ENCODE data around the gene HIGD1B. TPM values are rescaled to one million over a fixed set of nuclear protein-coding genes. Genes with fewer than 3 reads are reported as not detected.

Gene HIGD1B
- total RNA-seq, 4 donors from 2014 or later = 2.7 to 8.8 TPM; not detected in 2

GRCh38 chr17:44840936-44841335 is 6.7 kb upstream of the HIGD1B start:
- Histone ChIP-seq H3K27me3 (no peaks in the 10 kb centered on the region), H3K4me3 (no peak overlapping the region), H3K4me1 (no peaks in the 10 kb centered on the region), H3K27ac (no peak overlapping the region), H3K9me3 (no peaks in the 10 kb centered on the region), H3K36me3 (no peaks in the 10 kb centered on the region)
- TF ChIP-seq, protein P1, sequence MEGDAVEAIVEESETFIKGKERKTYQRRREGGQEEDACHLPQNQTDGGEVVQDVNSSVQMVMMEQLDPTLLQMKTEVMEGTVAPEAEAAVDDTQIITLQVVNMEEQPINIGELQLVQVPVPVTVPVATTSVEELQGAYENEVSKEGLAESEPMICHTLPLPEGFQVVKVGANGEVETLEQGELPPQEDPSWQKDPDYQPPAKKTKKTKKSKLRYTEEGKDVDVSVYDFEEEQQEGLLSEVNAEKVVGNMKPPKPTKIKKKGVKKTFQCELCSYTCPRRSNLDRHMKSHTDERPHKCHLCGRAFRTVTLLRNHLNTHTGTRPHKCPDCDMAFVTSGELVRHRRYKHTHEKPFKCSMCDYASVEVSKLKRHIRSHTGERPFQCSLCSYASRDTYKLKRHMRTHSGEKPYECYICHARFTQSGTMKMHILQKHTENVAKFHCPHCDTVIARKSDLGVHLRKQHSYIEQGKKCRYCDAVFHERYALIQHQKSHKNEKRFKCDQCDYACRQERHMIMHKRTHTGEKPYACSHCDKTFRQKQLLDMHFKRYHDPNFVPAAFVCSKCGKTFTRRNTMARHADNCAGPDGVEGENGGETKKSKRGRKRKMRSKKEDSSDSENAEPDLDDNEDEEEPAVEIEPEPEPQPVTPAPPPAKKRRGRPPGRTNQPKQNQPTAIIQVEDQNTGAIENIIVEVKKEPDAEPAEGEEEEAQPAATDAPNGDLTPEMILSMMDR (IDR thresholded peaks at IDR 0.05) = no peak
- TF ChIP-seq POLR2A (IDR thresholded peaks at IDR 0.05) = no peak
- no peak for DNase-seq
- intact Hi-C loops (cut with DNase I; ENCODE audit: low total_unique reads) = no loop called here

GRCh38 chr17:44842748-44843147 is 4.9 kb upstream of the HIGD1B start:
- no peaks in the 10 kb centered on the region for H3K27me3 ChIP-seq

DNA sequence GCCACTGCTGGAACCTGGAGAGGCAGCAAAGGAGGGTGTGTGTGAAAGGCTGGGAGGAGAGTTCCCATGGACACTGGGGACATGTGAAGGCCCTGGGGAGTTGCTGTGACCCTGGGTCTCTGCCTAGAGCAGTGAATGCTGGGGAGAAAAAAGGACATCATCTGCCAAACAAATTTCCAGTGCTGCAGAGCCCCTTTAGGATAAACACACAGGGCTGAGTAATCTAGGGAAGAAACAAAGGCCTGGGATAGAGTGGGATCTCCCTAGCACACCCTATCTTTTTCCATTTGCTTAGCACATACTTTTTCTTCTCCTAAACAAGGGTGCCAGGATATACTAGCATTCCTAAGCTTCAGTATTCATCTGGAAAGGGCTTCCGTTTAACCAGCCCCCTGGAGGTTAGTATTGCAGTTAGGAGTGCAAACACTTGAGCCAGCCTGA is 3.3 kb upstream of the HIGD1B start:
- peak overlapping the region in 1 of 2 donors; percentile 53 for H3K27ac ChIP-seq
- no peak for TF ChIP-seq POLR2A (IDR thresholded peaks at IDR 0.05)
- TF ChIP-seq, protein P1 (IDR thresholded peaks at IDR 0.05) = no peak
- H3K4me3 ChIP-seq = no peak overlapping the region
- no peaks in the 10 kb centered on the region for H3K9me3 ChIP-seq
- H3K36me3 ChIP-seq = no peaks in the 10 kb centered on the region
- intact Hi-C loops (cut with DNase I; ENCODE audit: low total_unique reads) = no loop called here
- no peaks in the 10 kb centered on the region for H3K27me3 ChIP-seq
- peak in 1 of 2 donors; percentile 42 for DNase-seq
- H3K4me1 ChIP-seq = no peaks in the 10 kb centered on the region

More at GRCh38 chr17:44842748-44843147, 4.9 kb upstream of the HIGD1B start:
- TF ChIP-seq, protein P1 (IDR thresholded peaks at IDR 0.05) = no peak
- no peak for TF ChIP-seq POLR2A (IDR thresholded peaks at IDR 0.05)
- no peaks in the 10 kb centered on the region for H3K9me3 ChIP-seq
- no peaks in the 10 kb centered on the region for H3K4me1 ChIP-seq
- H3K36me3 ChIP-seq = no peaks in the 10 kb centered on the region
- intact Hi-C loops (cut with DNase I; ENCODE audit: low total_unique reads) = no loop called here
- DNase-seq = no peak
- peak overlapping the region in 1 of 2 donors; percentile 53 for H3K27ac ChIP-seq
- H3K4me3 ChIP-seq = no peak overlapping the region

- Histone ChIP-seq H3K27ac (peak overlapping the region in 1 of 2 donors; percentile 49), H3K27me3 (no peaks in the 10 kb centered on the region), H3K4me3 (no peak overlapping the region), H3K9me3 (no peaks in the 10 kb centered on the region), H3K36me3 (no peaks in the 10 kb centered on the region), H3K4me1 (no peaks in the 10 kb centered on the region)
- no peak for DNase-seq
- no peak for TF ChIP-seq POLR2A (IDR thresholded peaks at IDR 0.05)
- TF ChIP-seq, protein P1 (IDR thresholded peaks at IDR 0.05) = no peak
- intact Hi-C loops (cut with DNase I; ENCODE audit: low total_unique reads) = no loop called here
Measured at GRCh38 chr17:44846206-44846605, 1.5 kb upstream of the HIGD1B start.

DNA sequence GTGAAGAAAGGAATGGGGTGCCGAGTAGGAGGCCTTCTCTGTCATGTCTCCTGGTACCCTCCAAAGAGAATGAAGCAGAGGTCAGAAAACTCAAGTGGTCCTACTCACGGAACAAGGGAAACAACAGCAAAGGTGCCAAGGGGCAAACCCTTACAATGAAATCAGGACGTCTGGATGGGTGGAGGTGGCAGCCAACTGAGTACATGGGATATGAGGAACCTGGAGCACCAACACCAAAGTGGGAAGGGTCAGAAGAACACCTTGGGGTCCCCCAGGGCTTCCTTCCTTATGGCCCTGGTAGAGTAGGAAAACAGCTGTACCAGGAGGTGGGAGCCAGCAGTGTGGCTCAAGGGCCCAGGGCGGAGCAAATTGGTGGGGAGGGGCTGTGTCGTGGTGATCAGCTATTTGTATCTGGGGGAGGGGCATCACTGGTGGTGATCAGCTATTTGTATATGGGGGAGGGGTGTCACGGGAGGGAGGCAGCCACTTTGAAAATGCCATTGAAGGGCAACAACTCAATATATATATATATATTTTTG is 643 bp downstream of the HIGD1B start:
- TF ChIP-seq POLR2A (IDR thresholded peaks at IDR 0.05) = no peak
- TF ChIP-seq, protein P1 (IDR thresholded peaks at IDR 0.05) = no peak
- H3K4me1 ChIP-seq = no peaks in the 10 kb centered on the region
- no peak for DNase-seq
- H3K27ac ChIP-seq = peak overlapping the region in 1 of 2 donors; percentile 45
- H3K4me3 ChIP-seq = no peak overlapping the region
- intact Hi-C loops (cut with DNase I; ENCODE audit: low total_unique reads) = no loop called here
- no peaks in the 10 kb centered on the region for H3K9me3 ChIP-seq
- H3K27me3 ChIP-seq = no peaks in the 10 kb centered on the region
- no peaks in the 10 kb centered on the region for H3K36me3 ChIP-seq
